GM21528 (cell line): Measurements from ENCODE around the gene SIM1.
"Not testable (repeated sequence)": the region's sequence is repeated elsewhere in the genome, so short reads cannot be mapped to it uniquely, and the experiment has no call there.

Experiments used
- ATAC-seq: cut with Tn5 transposase; IDR thresholded peaks from one replicate; pipeline ENCODE4 v1.9.1; 2021; ENCODE audit warnings: mild to moderate bottlenecking, moderate library complexity; ENCODE audit not compliant: unreplicated experiment, low FRiP score

SIM1 gene

GRCh38 chr6:100363651-100364050 is 101.1 kb downstream of the SIM1 start:
- ATAC-seq, result no peak

- not testable (repeated sequence) for ATAC-seq
These were observed 109.7 kb downstream of the SIM1 start for GRCh38 chr6:100354736-100355641.

- ATAC-seq, result no peak
These were observed 111.3 kb downstream of the SIM1 start for GRCh38 chr6:100353276-100354015.

GRCh38 chr6:100350139-100350538 is 114.6 kb downstream of the SIM1 start:
- no peak for ATAC-seq

GRCh38 chr6:100349366-100349765 is 115.4 kb downstream of the SIM1 start:
- no peak for ATAC-seq

- no peak for ATAC-seq
These were observed 116.7 kb downstream of the SIM1 start for GRCh38 chr6:100347901-100348550.

GRCh38 chr6:100346828-100347227 is 117.9 kb downstream of the SIM1 start:
- ATAC-seq, result no peak

GRCh38 chr6:100346203-100346602 is 118.5 kb downstream of the SIM1 start:
- ATAC-seq, result no peak

GRCh38 chr6:100344761-100345160 is 120.0 kb downstream of the SIM1 start:
- ATAC-seq, result no peak

GRCh38 chr6:100344321-100344720 is 120.4 kb downstream of the SIM1 start:
- no peak for ATAC-seq

- ATAC-seq, result no peak
These were observed 121.2 kb downstream of the SIM1 start for GRCh38 chr6:100343316-100344077.

GRCh38 chr6:100342830-100343229 is 121.9 kb downstream of the SIM1 start:
- ATAC-seq, result no peak

GRCh38 chr6:100339574-100340255 is 125.0 kb downstream of the SIM1 start:
- no peak for ATAC-seq

- ATAC-seq, result no peak
These were observed 126.6 kb downstream of the SIM1 start for GRCh38 chr6:100338090-100338489.

GRCh38 chr6:100336876-100337275 is 127.8 kb downstream of the SIM1 start:
- no peak for ATAC-seq

- ATAC-seq, result no peak
These were observed 128.7 kb downstream of the SIM1 start for GRCh38 chr6:100335991-100336390.
